AG09309 (cell line): ENCODE results near the gene IL1R2.

Source experiments
- DNase-seq: peaks from one replicate; pipeline ENCODE4 v3.0.0-alpha.2; 2010; ENCODE audit warnings: low read depth
- H3K4me3 ChIP-seq: 2 replicates; pipeline ENCODE4 v1.5.1; 2011; ENCODE audit warnings: mild to moderate bottlenecking, low read depth, low read length, moderate library complexity; ENCODE audit not compliant: control insufficient read depth
- TF ChIP-seq, protein P1 (sequence below): IDR thresholded peaks from 2 replicates; pipeline ENCODE4 v1.5.1; 2011; ENCODE audit warnings: mild to moderate bottlenecking, low read depth, low read length, inconsistent platforms; ENCODE audit not compliant: insufficient read depth, control insufficient read depth; ENCODE audit errors: missing control alignments

Gene IL1R2

DNA sequence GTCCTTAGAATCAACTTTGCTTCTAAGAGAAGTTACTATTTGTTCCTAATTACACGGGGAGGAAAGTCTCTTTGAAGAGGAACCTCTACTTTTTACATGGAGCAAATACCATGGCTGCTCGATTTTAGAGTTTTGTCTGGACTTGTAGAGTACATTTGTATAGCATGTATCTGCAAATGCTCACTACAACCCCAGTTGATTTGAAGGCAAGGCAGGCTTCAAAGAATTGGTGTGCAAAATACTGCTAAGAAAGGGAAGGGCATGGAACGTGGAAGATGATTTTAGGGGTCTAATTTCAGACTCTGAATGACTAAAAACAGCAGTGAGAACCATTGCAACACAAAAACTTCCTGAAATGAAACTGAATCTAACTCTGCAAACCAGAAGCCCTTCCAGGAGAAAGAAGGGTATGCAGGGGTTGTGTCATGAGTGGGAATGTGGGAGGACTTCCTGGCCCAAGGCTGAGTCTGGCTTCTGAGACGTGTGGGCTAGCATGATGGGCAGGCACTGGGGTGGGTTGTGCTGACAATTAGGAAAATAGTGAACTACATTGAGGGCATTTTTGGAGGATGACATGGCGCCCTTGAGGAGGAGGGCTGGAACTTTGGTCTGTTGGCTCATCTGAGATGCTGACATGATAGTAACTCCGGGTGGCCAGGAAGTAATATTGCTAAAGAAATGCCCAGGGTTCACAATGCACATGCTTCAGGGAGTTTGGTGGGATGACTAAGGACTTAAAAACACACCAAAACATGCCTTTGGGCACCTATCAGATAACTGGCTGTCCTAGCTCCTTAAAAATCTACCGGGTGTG is 18.9 kb upstream of the IL1R2 start:
- TF ChIP-seq, protein P1, sequence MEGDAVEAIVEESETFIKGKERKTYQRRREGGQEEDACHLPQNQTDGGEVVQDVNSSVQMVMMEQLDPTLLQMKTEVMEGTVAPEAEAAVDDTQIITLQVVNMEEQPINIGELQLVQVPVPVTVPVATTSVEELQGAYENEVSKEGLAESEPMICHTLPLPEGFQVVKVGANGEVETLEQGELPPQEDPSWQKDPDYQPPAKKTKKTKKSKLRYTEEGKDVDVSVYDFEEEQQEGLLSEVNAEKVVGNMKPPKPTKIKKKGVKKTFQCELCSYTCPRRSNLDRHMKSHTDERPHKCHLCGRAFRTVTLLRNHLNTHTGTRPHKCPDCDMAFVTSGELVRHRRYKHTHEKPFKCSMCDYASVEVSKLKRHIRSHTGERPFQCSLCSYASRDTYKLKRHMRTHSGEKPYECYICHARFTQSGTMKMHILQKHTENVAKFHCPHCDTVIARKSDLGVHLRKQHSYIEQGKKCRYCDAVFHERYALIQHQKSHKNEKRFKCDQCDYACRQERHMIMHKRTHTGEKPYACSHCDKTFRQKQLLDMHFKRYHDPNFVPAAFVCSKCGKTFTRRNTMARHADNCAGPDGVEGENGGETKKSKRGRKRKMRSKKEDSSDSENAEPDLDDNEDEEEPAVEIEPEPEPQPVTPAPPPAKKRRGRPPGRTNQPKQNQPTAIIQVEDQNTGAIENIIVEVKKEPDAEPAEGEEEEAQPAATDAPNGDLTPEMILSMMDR: no peak
- peak; percentile 86 for DNase-seq
- H3K4me3 ChIP-seq: no peak overlapping the region

GRCh38 chr2:101974663-101975062 is 17.1 kb upstream of the IL1R2 start:
- TF ChIP-seq, protein P1: no peak

GRCh38 chr2:101975171-101975870 is 16.4 kb upstream of the IL1R2 start:
- TF ChIP-seq, protein P1: no peak
- DNase-seq: no peak
- H3K4me3 ChIP-seq: no peak overlapping the region

More at GRCh38 chr2:101974663-101975062, 17.1 kb upstream of the IL1R2 start:
- no peak for DNase-seq
- no peak overlapping the region for H3K4me3 ChIP-seq

DNA sequence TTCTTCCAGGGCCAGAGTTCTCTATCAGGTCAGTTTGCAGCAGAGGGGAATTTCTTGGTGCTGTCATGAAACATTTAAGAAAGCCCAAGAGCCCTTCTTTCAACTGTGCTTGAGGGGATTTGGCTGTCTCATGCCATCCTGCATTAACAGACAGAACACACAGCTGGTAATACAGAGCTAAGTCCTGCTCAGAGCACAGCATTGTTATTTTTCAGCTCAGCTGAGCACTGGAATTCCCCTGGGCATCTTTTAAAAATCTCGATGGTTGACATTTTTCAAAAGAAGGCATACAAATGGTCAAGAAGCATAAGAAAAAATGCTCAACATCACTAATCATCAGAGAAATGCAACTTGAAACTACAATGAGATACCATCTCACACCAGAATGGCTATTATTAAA is 14.9 kb upstream of the IL1R2 start:
- TF ChIP-seq, protein P1: no peak
- DNase-seq: no peak
- H3K4me3 ChIP-seq: no peak overlapping the region

DNA sequence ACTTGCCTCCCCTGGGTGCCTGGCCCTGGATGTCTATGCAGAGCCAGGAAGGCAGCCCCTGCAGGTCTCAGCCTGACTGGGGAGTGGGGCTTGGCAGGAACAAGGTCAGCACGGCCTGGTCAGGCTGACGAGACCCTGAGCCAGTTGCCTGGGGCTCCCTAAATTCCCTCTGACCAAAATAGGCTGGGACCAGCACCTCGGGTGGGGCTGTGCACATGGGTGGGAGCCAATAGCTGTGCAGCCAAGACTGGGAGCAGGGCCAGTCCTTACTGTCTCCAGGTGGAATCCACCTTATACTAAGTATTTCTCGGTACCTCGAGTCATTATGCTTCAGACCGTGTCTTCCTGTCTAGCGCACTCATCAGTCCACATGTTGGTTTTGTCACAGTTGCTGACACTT is 11.4 kb upstream of the IL1R2 start:
- TF ChIP-seq, protein P1: no peak
- no peak overlapping the region for H3K4me3 ChIP-seq
- no peak for DNase-seq

DNA sequence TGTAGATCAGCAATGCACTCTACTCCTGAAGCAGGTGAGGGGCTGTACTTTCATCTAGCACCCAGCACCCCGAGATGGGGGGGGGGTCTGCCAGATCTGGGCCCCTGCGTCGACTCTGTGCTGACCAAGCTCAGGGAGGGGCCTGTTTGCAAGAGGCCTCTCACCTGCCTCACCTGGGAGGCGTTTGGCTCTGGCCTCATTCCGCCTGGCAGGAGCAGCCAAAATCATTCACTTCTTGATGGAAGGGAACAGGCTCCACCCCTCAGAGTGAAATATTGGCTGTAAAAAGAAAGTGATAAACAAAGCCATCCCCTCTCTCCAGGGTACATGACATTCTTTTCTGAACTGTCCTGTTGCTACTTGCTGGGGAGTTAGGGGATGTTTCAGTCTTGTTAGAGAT is 10.7 kb upstream of the IL1R2 start:
- no peak for DNase-seq

More for the DNA sequence above, 10.7 kb upstream of the IL1R2 start:
- no peak overlapping the region for H3K4me3 ChIP-seq
- TF ChIP-seq, protein P1: no peak
